H7 (cell line): ENCODE data around the gene LAD1. TPM values are rescaled to one million over a fixed set of nuclear protein-coding genes. Genes with fewer than 3 reads are reported as not detected.

Experiments
- DNase-seq: peaks from one replicate; pipeline ENCODE4 v3.0.0; 2012
- H3K27me3 ChIP-seq: 2 replicates; pipeline ENCODE4 v1.6.0; 2011; ENCODE audit warnings: mild to moderate bottlenecking, low read length; ENCODE audit not compliant: control insufficient read depth, insufficient read depth
- H3K36me3 ChIP-seq: replicated peaks from 2 replicates; pipeline ENCODE4 v1.5.1; 2011; ENCODE audit warnings: low read length; ENCODE audit not compliant: control insufficient read depth, insufficient read depth
- H3K4me3 ChIP-seq: 2 replicates; pipeline ENCODE4 v1.5.1; 2011; ENCODE audit warnings: low read depth, mild to moderate bottlenecking, control low read depth, low read length, moderate library complexity; ENCODE audit not compliant: insufficient read depth
- total RNA-seq: library from RNA; depleted of rRNA; stranded (reverse); fragments of >200 nt; shearing (Covaris generic); gene quantifications from 2 replicates; pipeline ENCODE4 v1.2.3, GENCODE V29; 2014

Gene LAD1
- total RNA-seq, 1 experiment from 2014 or later: 4.3 TPM

DNA sequence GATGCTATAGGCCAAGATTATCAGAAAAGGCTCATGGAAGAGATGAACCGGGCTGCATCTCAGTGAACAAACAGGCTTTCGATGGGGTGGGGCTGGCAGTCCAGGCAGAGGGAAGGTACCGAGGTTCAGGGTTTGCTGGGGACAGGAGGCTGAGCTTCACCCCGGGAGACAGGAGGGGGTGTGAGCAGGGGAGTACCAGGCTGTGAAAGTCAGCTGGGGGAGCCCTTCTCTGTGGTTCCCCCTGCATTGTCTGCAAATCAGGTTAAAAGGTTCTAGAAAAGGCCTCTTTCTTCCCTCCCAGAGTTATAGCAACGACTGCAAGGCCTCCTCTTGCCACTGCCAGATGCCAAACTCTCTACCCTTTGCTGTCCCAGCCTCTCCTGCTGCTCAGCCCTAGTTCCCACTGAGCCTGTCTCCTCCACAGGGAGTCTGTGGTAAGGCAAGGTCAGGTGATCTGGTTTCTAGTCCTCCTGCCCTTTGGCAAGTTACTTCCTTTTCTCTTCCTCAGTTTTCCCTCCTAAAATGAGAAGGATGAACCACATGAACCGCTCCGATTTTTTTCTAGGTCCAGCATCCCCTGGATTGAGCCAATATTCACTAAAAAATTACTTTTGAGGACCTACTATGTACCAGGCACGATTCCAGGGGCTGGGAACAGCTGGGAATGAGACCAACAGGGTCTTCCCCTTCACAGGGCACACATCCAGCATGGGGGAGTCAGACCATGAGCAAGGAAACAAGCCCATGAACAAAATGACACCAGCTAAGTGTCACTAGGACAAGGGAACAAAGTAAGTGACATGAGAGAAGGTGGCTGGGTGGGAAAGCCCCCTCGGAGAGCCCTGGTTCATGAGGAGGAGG is 7.2 kb downstream of the LAD1 start:
- H3K4me3 ChIP-seq: no peak overlapping the region
- H3K27me3 ChIP-seq: peaks cover 2% of the 10 kb centered on the region; the same call in 1 of the 2 replicates
- peaks cover 2% of the 10 kb centered on the region; the same call in 1 of the 2 replicates for H3K36me3 ChIP-seq
- no peak for DNase-seq

DNA sequence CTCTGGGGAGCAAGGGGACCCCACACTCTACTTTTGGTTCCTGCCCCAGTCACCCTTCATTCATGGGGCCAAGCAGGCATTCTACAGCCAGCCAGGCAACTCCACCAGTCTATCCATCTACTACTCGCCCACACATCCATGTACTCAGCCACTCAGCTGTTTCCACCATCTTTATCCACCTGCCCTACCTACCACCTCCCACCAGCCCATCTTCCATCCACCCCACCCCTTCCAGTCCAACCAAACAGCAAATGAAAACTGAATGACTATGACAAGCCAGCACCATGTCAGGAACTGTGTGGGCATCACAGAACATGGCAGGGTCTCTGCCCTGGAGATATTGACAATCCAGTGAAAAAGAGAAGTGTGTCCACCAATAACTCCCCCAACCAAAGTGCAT is 7.9 kb downstream of the LAD1 start:
- H3K4me3 ChIP-seq: no peak overlapping the region
- DNase-seq: no peak
- peaks cover 2% of the 10 kb centered on the region; the same call in 1 of the 2 replicates for H3K27me3 ChIP-seq
- peaks cover 2% of the 10 kb centered on the region; the same call in 1 of the 2 replicates for H3K36me3 ChIP-seq

DNA sequence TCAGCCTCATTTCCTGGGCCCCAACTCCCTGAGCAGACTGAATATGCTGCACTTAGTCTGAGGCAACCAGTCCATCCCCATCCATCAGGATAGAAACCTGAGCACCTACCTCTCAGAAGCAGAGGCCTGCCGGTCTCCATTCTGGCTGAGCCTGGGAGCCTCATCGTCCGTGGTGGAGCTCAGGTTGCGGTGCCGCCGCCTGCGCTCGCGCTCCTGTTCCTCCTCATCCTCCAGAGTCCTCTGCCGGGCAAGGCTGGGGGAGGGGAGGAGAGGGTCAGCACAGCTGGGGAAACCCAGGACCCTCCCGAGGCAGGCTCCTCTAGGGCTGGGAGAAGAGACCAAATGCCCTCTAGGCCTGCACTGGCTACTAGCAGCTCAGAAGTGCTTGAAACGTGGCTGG is 10.1 kb downstream of the LAD1 start:
- H3K4me3 ChIP-seq: no peak overlapping the region
- DNase-seq: no peak
- no peaks in the 10 kb centered on the region; the same call in 1 of the 2 replicates for H3K27me3 ChIP-seq
- peaks cover 2% of the 10 kb centered on the region; the same call in 1 of the 2 replicates for H3K36me3 ChIP-seq

DNA sequence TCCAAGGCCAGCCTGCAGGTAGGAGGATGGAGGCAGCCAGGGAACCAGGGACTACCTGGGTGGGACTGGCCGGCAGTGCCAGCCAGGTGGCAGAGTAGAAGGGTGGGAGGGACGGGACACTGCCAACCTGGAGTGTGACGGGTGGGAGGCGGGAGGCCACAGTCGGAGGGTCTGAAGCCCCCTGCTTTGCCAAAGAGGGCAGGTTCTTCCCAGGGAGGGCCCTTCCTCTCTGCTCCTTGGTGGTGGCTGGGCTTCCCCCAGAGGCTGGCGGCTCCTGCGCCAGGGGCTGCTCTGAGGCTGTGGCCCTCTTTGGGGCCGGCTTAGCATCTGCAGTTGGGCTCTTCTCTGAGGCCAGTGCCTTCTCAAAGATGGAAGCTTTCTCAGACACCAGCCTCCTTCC is 12.9 kb downstream of the LAD1 start:
- Histone ChIP-seq H3K36me3 (peaks cover 2% of the 10 kb centered on the region; the same call in 1 of the 2 replicates), H3K4me3 (no peak overlapping the region)

DNA sequence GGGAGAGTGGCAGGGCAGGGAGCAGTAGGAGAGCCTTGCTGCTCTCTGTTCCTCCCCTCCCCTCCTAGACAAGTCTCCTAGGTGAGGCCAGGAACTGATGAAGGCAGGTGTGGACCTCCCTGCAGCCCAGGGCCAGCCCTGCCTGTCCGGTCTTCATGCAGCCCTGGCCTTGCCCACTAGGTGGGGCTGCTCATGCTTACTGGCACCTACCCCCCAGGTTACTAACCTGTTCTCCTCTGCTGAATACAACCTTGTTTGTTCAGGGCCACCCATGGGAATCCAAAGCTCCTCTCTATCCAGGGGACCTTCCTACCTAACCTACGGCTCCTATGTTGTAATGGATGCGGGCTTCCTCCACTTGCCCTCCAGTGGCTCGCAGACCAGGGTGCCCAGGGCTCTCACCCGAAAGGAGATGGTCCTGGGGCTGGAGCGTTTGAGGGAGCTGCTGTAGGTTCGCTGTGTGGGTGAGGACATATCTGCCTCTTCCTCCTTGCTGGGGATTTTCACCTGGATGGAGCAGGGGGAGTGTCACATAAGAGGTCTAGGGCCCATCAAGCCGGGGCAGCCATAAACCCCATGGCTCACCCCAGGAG is 13.7 kb downstream of the LAD1 start:
- peaks cover 2% of the 10 kb centered on the region; the same call in 1 of the 2 replicates for H3K36me3 ChIP-seq
- no peak overlapping the region for H3K4me3 ChIP-seq
- DNase-seq: peak; percentile 95
- H3K27me3 ChIP-seq: no peaks in the 10 kb centered on the region; the same call in 1 of the 2 replicates

More for the DNA sequence above, 12.9 kb downstream of the LAD1 start:
- DNase-seq: no peak
- no peaks in the 10 kb centered on the region; the same call in 1 of the 2 replicates for H3K27me3 ChIP-seq

DNA sequence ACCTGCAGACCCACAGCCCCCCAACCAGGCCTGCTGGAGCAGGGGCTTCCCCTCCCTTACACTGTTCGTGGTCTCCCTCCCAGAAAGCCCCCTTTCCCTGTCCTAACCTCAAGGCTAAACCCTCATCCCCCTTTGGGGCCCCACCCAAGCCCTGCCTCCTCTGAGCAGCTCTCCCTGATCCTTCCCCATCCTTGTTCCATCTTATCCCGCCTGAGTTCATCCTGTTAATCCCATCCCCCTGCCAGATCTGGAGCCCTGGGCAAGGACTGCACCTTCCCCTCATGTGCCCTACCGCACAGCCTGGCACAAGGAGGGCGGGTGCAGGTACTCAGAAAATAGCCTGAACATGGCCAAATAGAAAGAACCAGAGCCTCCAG is 14.7 kb downstream of the LAD1 start:
- DNase-seq: no peak

DNA sequence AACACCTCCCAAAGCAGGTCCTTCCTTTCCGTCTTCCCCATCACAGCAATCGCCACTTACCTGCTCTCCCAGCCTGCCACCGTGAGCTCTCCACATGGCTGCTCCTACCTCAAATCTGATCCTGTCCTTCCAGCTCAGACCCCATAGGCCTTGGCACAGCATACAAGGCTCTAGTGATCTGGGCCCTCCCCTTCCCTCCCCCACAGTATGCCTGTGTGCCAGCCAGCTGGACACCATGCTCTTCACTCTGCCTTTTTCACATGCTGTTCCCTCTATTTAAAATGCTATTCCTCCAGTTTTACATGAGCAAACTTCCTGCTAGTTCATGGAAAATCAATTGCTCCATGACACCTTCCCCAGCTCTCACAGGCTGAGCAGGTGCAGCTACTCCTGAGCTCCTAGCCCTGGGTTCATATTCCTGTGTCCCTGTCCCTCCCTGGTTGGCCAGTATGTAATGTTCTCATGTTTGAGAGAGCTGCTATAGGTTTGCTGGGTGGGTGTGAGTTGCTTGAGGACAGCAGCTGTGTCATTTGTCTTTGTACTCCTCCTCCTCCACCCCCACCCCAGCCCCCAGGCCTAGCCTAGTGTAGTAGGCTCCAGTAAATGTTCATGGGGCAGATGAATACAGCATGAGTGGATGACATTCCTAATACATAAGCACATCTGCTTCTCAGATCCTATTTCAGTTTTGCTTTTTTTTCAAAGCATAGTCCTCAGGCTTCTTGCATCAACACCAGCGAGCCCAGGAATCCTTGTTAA is 15.3 kb downstream of the LAD1 start:
- H3K36me3 ChIP-seq: peaks cover 2% of the 10 kb centered on the region; the same call in 1 of the 2 replicates
- no peak overlapping the region for H3K4me3 ChIP-seq
- DNase-seq: no peak
- H3K27me3 ChIP-seq: no peaks in the 10 kb centered on the region; the same call in 1 of the 2 replicates

More for the DNA sequence above, 14.7 kb downstream of the LAD1 start:
- no peak overlapping the region for H3K4me3 ChIP-seq
- H3K36me3 ChIP-seq: peaks cover 2% of the 10 kb centered on the region; the same call in 1 of the 2 replicates
- no peaks in the 10 kb centered on the region; the same call in 1 of the 2 replicates for H3K27me3 ChIP-seq

DNA sequence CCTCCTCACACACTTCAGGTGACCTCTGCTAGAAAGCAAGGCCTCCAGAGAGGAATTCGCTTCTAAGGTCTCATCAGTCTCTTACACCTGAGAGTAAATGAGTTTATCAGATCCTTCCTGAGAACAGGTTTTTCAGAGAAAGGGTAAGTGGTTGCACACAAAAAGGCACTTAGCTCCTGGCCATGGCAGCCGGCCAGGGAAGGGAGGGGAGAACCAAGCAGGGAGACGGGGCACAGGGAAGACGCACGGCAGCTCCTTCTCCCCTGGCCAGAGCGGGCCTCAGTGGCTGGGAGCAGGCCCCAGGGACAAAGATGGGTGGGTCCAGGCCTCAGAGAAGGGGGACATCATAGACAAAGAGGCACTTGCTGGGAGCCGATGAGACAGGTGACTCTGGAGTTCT is 18.0 kb downstream of the LAD1 start:
- no peak for DNase-seq
- H3K27me3 ChIP-seq: no peaks in the 10 kb centered on the region

DNA sequence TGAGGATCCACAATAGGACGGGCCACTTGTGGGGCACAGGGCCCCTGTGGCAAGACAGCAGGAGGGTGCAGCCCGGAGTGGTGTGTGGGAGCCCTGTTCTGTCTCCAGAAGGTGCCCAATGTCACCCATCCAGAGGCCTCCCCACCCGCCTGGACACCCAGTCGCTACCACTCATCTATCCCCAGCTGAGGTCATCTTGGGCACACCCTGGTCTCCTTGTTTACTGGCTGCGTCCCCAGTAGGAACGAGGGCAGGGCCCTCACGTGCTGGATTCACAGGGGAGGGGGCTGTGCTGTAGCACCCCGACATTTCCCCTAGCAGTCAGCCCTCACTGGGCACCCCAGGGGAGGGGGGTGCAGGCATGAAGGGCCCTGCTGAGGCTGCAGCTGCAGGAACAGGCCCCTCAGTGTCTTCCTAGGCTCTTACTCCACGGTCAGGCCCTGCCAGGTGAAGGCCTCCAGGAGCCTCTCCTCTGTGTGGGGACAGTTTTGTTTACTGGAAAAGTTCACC is 19.3 kb downstream of the LAD1 start:
- Histone ChIP-seq H3K27me3 (no peaks in the 10 kb centered on the region), H3K4me3 (no peak overlapping the region), H3K36me3 (no peaks in the 10 kb centered on the region)
- DNase-seq: peak; percentile 36

More for the DNA sequence above, 18.0 kb downstream of the LAD1 start:
- Histone ChIP-seq H3K36me3 (no peaks in the 10 kb centered on the region), H3K4me3 (no peak overlapping the region)

DNA sequence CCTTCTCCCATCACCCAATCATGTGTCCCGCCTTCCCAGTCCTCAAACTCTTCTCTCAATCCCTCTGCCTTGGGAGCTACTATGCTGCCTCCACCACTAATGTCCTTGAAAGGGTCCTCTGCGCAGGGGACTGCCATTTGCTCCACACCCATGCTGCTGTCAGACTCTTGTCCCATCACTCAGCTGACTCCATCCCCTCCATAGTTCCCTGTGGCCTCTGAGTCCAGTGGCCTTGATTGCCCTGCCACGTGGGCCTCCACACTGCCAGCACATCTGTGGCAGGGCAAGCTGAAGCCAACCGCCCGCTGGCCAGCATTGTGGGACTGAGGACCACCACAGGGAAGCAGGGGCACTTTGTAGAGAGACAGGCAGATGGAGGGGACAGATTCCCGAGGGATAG is 20.3 kb downstream of the LAD1 start:
- Histone ChIP-seq H3K4me3 (no peak overlapping the region), H3K36me3 (no peaks in the 10 kb centered on the region), H3K27me3 (no peaks in the 10 kb centered on the region)
- DNase-seq: no peak

DNA sequence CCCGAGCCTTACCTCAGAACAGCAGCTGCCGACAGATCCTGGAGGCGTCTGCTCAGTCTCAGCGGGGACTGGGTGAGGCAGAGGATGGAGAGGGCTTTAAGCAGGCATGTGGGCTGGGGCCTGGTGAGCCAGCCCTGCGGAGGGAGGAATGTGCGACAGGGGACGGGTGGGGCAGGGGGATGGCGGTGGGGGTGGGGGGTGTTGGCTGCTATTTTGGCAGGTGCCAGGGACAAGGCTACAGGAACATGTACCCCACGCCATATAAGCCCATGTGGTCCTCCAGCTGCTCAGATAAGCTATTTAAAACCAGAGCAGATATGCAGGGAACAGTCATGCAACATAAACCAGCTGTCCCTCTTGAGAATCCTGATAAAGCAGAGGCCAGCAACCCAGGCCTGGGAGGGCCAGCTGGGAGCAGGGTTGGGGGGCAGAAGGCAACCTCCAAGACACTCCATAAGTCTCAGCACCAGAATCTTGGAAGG is 21.5 kb downstream of the LAD1 start, which contains the start of gene TNNT2:
Gene TNNT2 (minus strand): TSS at position 70 of the 482 bp plus-strand sequence. CDS start 4,426 bp downstream, outside the sequence.
- DNase-seq: no peak
- Histone ChIP-seq H3K4me3 (no peak within 1 kb of the TSS), H3K27me3 (no peaks in the 10 kb centered on the region; the same call in 1 of the 2 replicates), H3K36me3 (no peaks in the 10 kb centered on the region)

DNA sequence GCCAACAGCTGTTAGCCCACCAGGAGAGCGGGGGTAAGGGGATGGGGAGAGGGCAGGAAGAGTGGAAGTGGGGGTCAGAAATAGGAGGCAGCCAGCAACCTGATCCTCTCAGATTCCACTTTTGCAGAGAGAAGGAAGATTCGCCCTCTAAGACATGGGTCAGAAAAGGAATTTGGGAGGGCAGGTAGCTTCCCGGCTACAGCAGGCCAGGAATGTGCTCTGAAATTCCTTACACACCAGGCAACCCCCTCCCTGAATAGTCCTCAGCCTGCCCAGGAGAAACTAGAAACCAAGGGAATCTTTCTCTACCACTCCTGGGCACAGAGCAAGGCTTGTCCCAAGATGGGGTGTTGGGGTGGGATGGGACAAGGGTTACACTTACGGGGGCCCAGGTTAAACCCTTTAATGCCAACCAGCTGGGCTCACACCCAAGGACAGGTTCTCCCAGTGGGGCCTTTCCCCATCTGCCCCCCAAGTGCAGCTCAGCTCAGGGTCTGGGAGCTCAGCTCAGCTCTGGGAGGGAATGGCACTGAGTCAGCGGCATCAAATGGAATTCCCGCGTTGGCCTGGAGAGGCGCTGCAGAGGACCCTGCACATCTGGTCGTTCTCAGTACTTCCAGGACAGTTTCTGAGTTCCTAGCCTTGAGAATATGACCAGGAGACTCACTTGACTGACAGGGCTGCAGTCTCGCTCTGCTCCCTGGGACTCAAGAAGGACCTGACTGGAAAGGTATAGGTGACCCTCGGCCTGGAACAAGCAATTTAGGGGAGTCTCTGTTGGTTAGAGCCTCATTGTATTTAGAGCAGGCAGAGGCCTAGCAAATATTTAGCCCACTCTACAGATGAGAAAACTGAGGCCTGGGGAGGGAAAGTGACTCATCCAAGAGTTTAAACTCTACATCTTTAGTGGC is 22.4 kb downstream of the LAD1 start:
- Histone ChIP-seq H3K4me3 (no peak overlapping the region), H3K27me3 (no peaks in the 10 kb centered on the region; the same call in 1 of the 2 replicates)

DNA sequence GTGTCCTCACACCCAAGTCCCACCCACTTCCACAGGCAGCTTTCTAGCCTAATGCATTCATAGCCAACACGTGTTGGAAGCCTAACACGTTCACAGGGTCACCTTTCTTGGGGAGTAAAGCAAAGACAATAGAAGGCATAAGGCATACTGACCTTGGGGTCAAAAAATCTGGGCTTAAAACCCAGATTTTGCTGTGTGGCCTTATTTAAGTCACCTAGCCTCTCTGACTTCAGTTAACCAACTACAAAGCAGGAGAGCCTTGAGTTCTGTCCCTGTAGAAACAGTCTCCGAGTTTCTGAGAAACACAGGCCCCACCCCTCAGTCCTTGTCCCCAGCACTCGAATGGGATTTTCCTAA is 23.0 kb downstream of the LAD1 start:
- no peak for DNase-seq
- no peaks in the 10 kb centered on the region; the same call in 1 of the 2 replicates for H3K27me3 ChIP-seq
- H3K4me3 ChIP-seq: no peak overlapping the region
- no peaks in the 10 kb centered on the region for H3K36me3 ChIP-seq

More for the DNA sequence above, 22.4 kb downstream of the LAD1 start:
- DNase-seq: peak; percentile 94
- H3K36me3 ChIP-seq: no peaks in the 10 kb centered on the region
